Activated naive CD4-positive, alpha-beta T cell treated with anti-CD3 and anti-CD28 coated beads, Interleukin-2, amount 50 U/mL, for 24 hours (primary cell): ENCODE data around the gene ANTXRL.
"Not testable (repeated sequence)": the region's sequence is repeated elsewhere in the genome, so short reads cannot be mapped to it uniquely, and the experiment has no call there.

Source experiments
- H3K27ac Mint-ChIP-seq: one replicate; pipeline ENCODE4 v1.8.0; 2021; ENCODE audit warnings: mild to moderate bottlenecking, mixed read lengths
- H3K27me3 Mint-ChIP-seq: one replicate; pipeline ENCODE4 v1.8.0; 2021; ENCODE audit warnings: mixed read lengths
- H3K36me3 Mint-ChIP-seq: one replicate; pipeline ENCODE4 v1.8.0; 2021; ENCODE audit warnings: mixed read lengths
- H3K4me1 Mint-ChIP-seq: one replicate; pipeline ENCODE4 v1.8.0; 2021; ENCODE audit warnings: mixed read lengths
- H3K4me3 Mint-ChIP-seq: one replicate; pipeline ENCODE4 v1.8.0; 2021; ENCODE audit warnings: mild to moderate bottlenecking, mixed read lengths
- H3K9me3 Mint-ChIP-seq: one replicate; pipeline ENCODE4 v1.8.0; 2021; ENCODE audit warnings: mixed read lengths

ANTXRL gene

DNA sequence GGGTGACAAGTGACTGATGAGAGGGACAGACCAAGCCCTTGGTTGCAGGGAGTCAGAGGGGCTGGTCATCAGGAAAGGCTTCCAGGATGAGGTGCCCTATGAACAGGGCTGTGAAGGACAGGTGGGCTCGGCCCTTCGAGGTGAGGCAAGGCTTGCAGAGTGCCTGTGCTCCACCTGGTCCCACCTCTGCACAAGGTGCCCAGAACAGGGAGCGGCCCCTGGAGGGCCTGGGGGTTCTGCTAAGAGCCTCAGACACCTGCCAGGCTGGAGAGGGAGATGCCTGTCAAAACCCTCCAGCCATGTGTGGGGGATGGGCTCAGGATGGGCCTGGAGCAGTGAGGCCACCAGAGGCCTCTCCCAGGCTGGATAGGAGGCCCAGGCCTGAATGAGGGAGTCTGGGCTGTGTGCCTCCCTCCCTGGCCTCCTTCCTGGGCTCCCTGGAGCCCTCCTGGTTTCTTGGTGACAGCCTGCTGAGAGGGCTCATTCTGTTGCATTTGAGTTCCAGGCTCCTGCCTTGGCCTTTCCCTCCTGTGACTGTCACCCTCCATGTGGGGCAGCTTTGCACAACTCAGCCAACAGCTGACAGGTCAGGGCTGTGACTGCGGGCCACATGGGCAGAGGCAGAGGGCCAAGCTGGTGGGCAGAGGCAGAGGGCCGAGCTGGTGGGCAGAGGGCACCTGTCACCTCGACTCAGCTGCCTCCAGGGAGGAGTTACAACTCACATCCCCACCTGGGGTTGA is 21.1 kb upstream of the ANTXRL start:
- Mint-ChIP-seq H3K27ac (peak overlapping the region; percentile 37), H3K4me1 (peaks cover 61% of the 10 kb centered on the region), H3K36me3 (peaks cover 10% of the 10 kb centered on the region)
- not testable (repeated sequence) for H3K9me3 Mint-ChIP-seq, H3K4me3 Mint-ChIP-seq, H3K27me3 Mint-ChIP-seq

- H3K27ac Mint-ChIP-seq, result no peak overlapping the region
- no peaks in the 10 kb centered on the region for H3K27me3 Mint-ChIP-seq
- H3K9me3 Mint-ChIP-seq, result no peaks in the 10 kb centered on the region
- H3K4me1 Mint-ChIP-seq, result peaks cover 60% of the 10 kb centered on the region
- H3K36me3 Mint-ChIP-seq, result peaks cover 9% of the 10 kb centered on the region
- peak overlapping the region; percentile 24 for H3K4me3 Mint-ChIP-seq
These were observed 20.4 kb upstream of the ANTXRL start for GRCh38 chr10:46266306-46266985.

- Mint-ChIP-seq H3K27ac (no peak overlapping the region), H3K9me3 (no peaks in the 10 kb centered on the region), H3K4me1 (peaks cover 60% of the 10 kb centered on the region), H3K4me3 (no peak overlapping the region), H3K36me3 (peaks cover 2% of the 10 kb centered on the region), H3K27me3 (no peaks in the 10 kb centered on the region)
These were observed 19.4 kb upstream of the ANTXRL start for GRCh38 chr10:46267132-46267985.

DNA sequence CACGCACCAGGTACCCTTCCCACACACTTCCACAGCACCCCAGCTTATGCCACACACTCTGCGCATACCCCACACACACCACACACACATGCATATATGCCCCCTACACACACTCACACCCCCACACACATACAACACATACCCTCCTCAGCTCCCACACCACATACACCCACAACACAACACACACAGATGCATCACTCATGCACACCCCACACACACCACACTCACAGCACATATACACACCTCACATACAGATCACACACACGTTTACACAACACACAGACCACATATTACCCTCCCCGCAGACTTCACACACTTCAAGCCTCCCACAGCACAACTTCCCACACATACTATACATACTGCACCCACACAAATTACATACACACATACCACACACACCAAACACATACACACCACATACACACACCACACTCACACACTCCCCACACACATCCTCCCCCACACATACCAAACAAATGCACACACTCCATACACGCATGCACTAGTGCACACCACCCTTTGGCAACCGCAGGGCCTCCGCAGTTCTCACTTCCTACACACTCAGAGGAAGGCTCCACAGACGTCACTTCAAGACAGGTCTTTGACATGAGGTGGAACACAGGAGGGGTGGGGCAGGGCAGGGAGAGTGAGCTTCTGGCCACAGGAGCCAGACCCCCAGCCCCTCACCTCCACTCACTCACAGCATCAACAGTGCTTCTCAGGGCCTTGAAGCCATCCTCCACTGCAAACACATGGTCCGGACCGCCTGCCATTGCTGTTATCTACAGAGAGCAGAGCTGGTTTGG is 18.5 kb upstream of the ANTXRL start:
- Mint-ChIP-seq H3K9me3 (no peaks in the 10 kb centered on the region), H3K27me3 (no peaks in the 10 kb centered on the region), H3K4me1 (peaks cover 67% of the 10 kb centered on the region), H3K4me3 (no peak overlapping the region), H3K27ac (no peak overlapping the region), H3K36me3 (peaks cover 2% of the 10 kb centered on the region)

DNA sequence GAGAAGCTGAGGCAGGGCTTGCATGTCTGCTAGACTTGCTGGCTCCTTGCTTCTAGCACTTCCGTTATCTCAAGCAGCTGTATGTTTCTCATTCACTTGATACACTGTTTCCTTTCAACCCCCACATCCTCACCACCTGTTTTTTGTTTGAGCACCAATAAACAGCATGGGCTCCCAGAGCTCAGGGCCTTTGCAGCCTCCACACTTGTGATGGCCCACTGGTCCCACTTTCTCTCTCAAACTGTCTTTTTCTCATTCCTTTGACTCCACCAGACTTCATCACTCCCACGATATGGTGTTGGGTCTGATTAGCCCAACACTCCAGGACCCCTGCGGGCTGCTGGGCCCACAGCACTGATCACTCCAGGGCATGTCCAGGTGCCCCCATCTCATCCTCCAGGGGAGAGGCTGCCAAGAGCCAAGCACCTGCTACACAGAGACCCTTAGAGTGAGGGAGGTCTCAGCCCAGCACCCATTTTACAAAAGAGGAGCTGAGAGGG is 17.2 kb upstream of the ANTXRL start:
- not testable (repeated sequence) for H3K36me3 Mint-ChIP-seq, H3K27me3 Mint-ChIP-seq, H3K9me3 Mint-ChIP-seq, H3K4me3 Mint-ChIP-seq
- Mint-ChIP-seq H3K27ac (peak overlapping the region; percentile 86), H3K4me1 (peaks cover 61% of the 10 kb centered on the region)

- no peaks in the 10 kb centered on the region for H3K9me3 Mint-ChIP-seq
- H3K27ac Mint-ChIP-seq, result peak overlapping the region; percentile 86
- H3K27me3 Mint-ChIP-seq, result no peaks in the 10 kb centered on the region
- peak overlapping the region; percentile 15 for H3K4me3 Mint-ChIP-seq
- peaks cover under 1% of the 10 kb centered on the region for H3K36me3 Mint-ChIP-seq
- H3K4me1 Mint-ChIP-seq, result peaks cover 55% of the 10 kb centered on the region
These were observed 16.5 kb upstream of the ANTXRL start for GRCh38 chr10:46270086-46270811.

DNA sequence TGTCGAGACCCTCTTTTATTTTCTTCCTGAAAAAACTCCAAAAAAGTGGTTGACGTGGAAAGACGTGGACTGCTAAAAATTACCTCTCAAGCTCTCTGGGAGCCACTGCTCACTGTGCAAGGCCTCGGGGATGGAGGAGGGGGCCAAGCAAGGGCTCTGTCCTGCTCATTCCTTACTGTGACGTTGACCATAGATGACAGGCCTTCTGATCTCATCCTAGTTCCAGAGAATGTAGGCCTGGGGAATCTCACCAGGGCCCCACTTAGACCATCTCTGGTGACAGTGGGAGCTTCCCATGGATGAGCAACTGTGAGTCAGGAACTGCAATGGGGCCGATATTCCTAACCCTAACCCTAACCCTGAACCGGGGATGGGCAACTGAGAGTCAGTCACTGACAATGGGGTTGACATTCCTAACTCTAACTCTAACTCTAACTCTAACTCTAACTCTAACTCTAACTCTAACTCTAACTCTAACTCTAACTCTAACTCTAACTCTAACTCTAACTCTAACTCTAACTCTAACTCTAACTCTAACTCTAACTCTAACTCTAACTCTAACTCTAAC is 15.8 kb upstream of the ANTXRL start:
- H3K4me1 Mint-ChIP-seq, result peaks cover 51% of the 10 kb centered on the region
- not testable (repeated sequence) for H3K27ac Mint-ChIP-seq, H3K27me3 Mint-ChIP-seq, H3K36me3 Mint-ChIP-seq, H3K9me3 Mint-ChIP-seq
- H3K4me3 Mint-ChIP-seq, result peak overlapping the region; percentile 15

DNA sequence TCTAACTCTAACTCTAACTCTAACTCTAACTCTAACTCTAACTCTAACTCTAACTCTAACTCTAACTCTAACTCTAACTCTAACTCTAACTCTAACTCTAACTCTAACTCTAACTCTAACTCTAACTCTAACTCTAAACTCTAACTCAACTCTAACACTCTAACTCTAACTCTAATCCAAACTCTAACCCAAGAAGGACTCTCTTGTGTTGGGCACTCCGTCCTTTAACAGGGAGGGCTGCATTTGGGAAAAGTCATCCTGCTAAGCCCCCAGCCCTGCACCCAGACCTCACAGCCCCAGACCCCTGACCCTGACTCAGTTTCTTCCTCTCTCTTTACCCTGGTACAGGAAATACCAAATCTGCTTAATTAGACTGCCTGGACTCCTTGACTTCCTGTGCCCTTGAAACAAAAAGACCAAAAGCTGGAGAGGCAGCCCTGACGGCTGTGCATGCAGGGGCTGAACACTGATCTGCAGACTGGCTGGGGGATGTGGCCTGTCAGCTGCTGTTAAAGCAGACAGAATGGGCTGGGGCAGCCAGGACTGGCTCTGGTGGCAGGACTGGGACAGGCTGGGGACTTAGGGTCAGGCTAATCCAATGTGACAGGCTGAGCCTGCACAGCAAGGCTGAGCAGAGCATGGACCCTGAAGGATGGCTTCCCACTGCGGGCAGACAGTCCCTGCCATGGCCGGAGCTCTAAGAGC is 14.8 kb upstream of the ANTXRL start:
- peak overlapping the region; percentile 19 for H3K4me3 Mint-ChIP-seq
- H3K27me3 Mint-ChIP-seq, H3K36me3 Mint-ChIP-seq, H3K9me3 Mint-ChIP-seq, H3K27ac Mint-ChIP-seq: not testable (repeated sequence)
- peaks cover 43% of the 10 kb centered on the region for H3K4me1 Mint-ChIP-seq

- Mint-ChIP-seq H3K9me3 (no peaks in the 10 kb centered on the region), H3K27me3 (no peaks in the 10 kb centered on the region), H3K4me1 (peaks cover 43% of the 10 kb centered on the region), H3K36me3 (no peaks in the 10 kb centered on the region), H3K27ac (peak overlapping the region; percentile 66), H3K4me3 (no peak overlapping the region)
These were observed 13.9 kb upstream of the ANTXRL start for GRCh38 chr10:46272863-46273415.

GRCh38 chr10:46273506-46274477 is 13.0 kb upstream of the ANTXRL start:
- Mint-ChIP-seq H3K36me3 (no peaks in the 10 kb centered on the region), H3K27ac (peak overlapping the region; percentile 43), H3K9me3 (no peaks in the 10 kb centered on the region), H3K27me3 (no peaks in the 10 kb centered on the region), H3K4me3 (no peak overlapping the region), H3K4me1 (peaks cover 43% of the 10 kb centered on the region)

DNA sequence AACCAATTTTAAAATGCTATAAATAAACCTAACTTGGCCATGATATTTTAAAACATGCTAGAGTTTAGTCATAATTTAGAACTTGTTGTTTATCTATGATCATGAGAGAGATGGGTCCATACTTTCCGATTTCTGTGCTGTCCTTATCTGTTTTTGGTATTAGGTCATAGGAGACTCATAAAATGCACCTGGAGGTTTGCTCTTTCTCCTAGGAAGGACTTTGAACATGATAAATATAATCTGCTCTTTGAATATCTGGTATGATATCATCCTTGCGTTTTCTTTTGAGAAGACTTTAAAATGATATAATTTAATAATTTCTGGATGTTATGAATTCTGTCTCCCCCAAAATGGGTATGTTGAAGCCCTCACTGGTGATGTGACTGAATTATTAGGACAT is 9.0 kb upstream of the ANTXRL start:
- Mint-ChIP-seq H3K36me3 (no peaks in the 10 kb centered on the region), H3K4me3 (no peak overlapping the region), H3K4me1 (peaks cover 16% of the 10 kb centered on the region), H3K27me3 (no peaks in the 10 kb centered on the region), H3K9me3 (no peaks in the 10 kb centered on the region), H3K27ac (no peak overlapping the region)

GRCh38 chr10:46282421-46282831 is 4.4 kb upstream of the ANTXRL start:
- not testable (repeated sequence) for H3K36me3 Mint-ChIP-seq, H3K9me3 Mint-ChIP-seq, H3K27me3 Mint-ChIP-seq
- Mint-ChIP-seq H3K4me1 (peaks cover 23% of the 10 kb centered on the region), H3K4me3 (peak overlapping the region; percentile 75), H3K27ac (peak overlapping the region; percentile 53)
